ENCODE results near the gene RPRD1A.
"Not testable (repeated sequence)": the region's sequence is repeated elsewhere in the genome, so short reads cannot be mapped to it uniquely, and the experiment has no call there.

RPRD1A gene

GRCh38 chr18:36067055-36067957 lies at the start of gene RPRD1A:
Gene RPRD1A, minus strand, starts transcription at chr18:36067559. Its CDS starts 155 bp downstream, at chr18:36067404.
- peak; percentile 91 to 95 for DNase-seq

- not testable (repeated sequence) for DNase-seq
These were observed 49.4 kb upstream of the RPRD1A start for GRCh38 chr18:36116771-36117170.

GRCh38 chr18:36114738-36115137 lies 47.4 kb upstream of the RPRD1A start:
- DNase-seq: no peak

- no peak for DNase-seq
These were observed 46.9 kb upstream of the RPRD1A start for GRCh38 chr18:36114251-36114650.

GRCh38 chr18:36112302-36112701 lies 44.9 kb upstream of the RPRD1A start:
- no peak for DNase-seq

- DNase-seq: no peak
These were observed 42.4 kb upstream of the RPRD1A start for GRCh38 chr18:36109737-36110136.

GRCh38 chr18:36108601-36109000 lies 41.2 kb upstream of the RPRD1A start:
- no peak for DNase-seq

- DNase-seq: no peak
These were observed 40.8 kb upstream of the RPRD1A start for GRCh38 chr18:36108196-36108595.

- DNase-seq: no peak
These were observed 40.1 kb upstream of the RPRD1A start for GRCh38 chr18:36107477-36107876.

GRCh38 chr18:36104749-36105148 lies 37.4 kb upstream of the RPRD1A start:
- DNase-seq: no peak

GRCh38 chr18:36101943-36102342 lies 34.6 kb upstream of the RPRD1A start:
- DNase-seq: no peak

- DNase-seq: no peak
These were observed 32.0 kb upstream of the RPRD1A start for GRCh38 chr18:36099311-36099710.

- DNase-seq: no peak
These were observed 29.6 kb upstream of the RPRD1A start for GRCh38 chr18:36096955-36097354.

GRCh38 chr18:36095936-36096519 lies 28.7 kb upstream of the RPRD1A start:
- DNase-seq: peak in 1 of 2 donors; percentile 36

- no peak for DNase-seq
These were observed 27.1 kb upstream of the RPRD1A start for GRCh38 chr18:36094431-36094830.

- not testable (repeated sequence) for DNase-seq
These were observed 24.8 kb upstream of the RPRD1A start for GRCh38 chr18:36092116-36092515.

GRCh38 chr18:36089001-36089400 lies 21.6 kb upstream of the RPRD1A start:
- no peak for DNase-seq

- no peak for DNase-seq
These were observed 20.9 kb upstream of the RPRD1A start for GRCh38 chr18:36088256-36088655.

- no peak for DNase-seq
These were observed 18.8 kb upstream of the RPRD1A start for GRCh38 chr18:36086186-36086585.

GRCh38 chr18:36085195-36085594 lies 17.8 kb upstream of the RPRD1A start:
- no peak for DNase-seq

- DNase-seq: no peak
These were observed 16.4 kb upstream of the RPRD1A start for GRCh38 chr18:36083729-36084128.

GRCh38 chr18:36081118-36081517 lies 13.8 kb upstream of the RPRD1A start:
- DNase-seq: not testable (repeated sequence)

GRCh38 chr18:36078751-36079529 lies 11.6 kb upstream of the RPRD1A start:
- DNase-seq: no peak
